SK-N-SH (cell line): ENCODE measurements around the gene IFNG. TPM values are rescaled to one million over a fixed set of nuclear protein-coding genes. Genes with fewer than 3 reads are reported as not detected.
"Not testable (repeated sequence)": the region's sequence is repeated elsewhere in the genome, so short reads cannot be mapped to it uniquely, and the experiment has no call there.

ENCODE experiments used
- CTCF ChIA-PET: fragments of 300-600, 350-600 bp; formaldehyde crosslinking; extraction: SDS; loops from one replicate; lab custom pipeline; 2021; lab: Yijun Ruan, JAX
- POLR2A ChIA-PET: fragments of 350-600 bp; sonication (Branson Sonifier 250); formaldehyde crosslinking; extraction: SDS; loops from one replicate; lab custom pipeline; 2020; ENCODE audit warnings: antibody characterized with exemption, inconsistent platforms; lab: Yijun Ruan, JAX
- DNase-seq: peaks from one replicate; pipeline ENCODE4 v3.0.0; 2012
- H2AFZ ChIP-seq: fragments of 200-600 bp; sonication (generic); 2 replicates; pipeline ENCODE4 v1.8.1; 2016; ENCODE audit warnings: antibody characterized with exemption, mild to moderate bottlenecking, low read depth
- H3F3A ChIP-seq: fragments of 200-600 bp; sonication (generic); replicated peaks from 2 replicates; pipeline ENCODE3; 2016; ENCODE audit warnings: antibody characterized with exemption, mild to moderate bottlenecking; ENCODE audit not compliant: insufficient read depth
- H3K27ac ChIP-seq, 2 experiments: fragments of 200-500 bp in 1 of 2; fragments of 200-600 bp in 1 of 2; sonication (Bioruptor generic) in 1 of 2; sonication (generic), shearing (Covaris generic) in 1 of 2; 2 replicates each; pipeline versions ENCODE4 v1.5.1 to v1.6.1; 2014 to 2016; ENCODE audit warnings: low read depth in 2 of 2, inconsistent platforms in 1 of 2, low read length in 1 of 2, mild to moderate bottlenecking in 1 of 2, mixed read lengths in 1 of 2
- H3K27me3 ChIP-seq: fragments of 200-600 bp; sonication (generic), shearing (Covaris generic); 2 replicates; pipeline ENCODE4 v1.6.1; 2016; ENCODE audit warnings: mixed run types; ENCODE audit not compliant: insufficient read depth
- H3K36me3 ChIP-seq, 2 experiments: fragments of 200-500 bp in 1 of 2; fragments of 200-600 bp in 1 of 2; sonication (Bioruptor generic) in 1 of 2; sonication (generic) in 1 of 2; replicated peaks in 1 of 2; 2 replicates each; pipeline versions ENCODE3 to v1.5.1; 2014 to 2016; ENCODE audit warnings: low read length in 1 of 2, mild to moderate bottlenecking in 1 of 2; ENCODE audit not compliant: insufficient read depth in 2 of 2, control insufficient read depth in 1 of 2
- H3K4me1 ChIP-seq, 2 experiments: fragments of 200-500 bp in 1 of 2; fragments of 200-600 bp in 1 of 2; sonication (Bioruptor generic) in 1 of 2; sonication (generic), shearing (Covaris generic) in 1 of 2; 2 replicates each; pipeline versions ENCODE4 v1.5.1 to v1.6.1; 2014 to 2016; ENCODE audit warnings: low read depth in 1 of 2, low read length in 1 of 2, mixed run types in 1 of 2; ENCODE audit not compliant: insufficient read depth in 2 of 2, control insufficient read depth in 1 of 2
- H3K4me2 ChIP-seq: fragments of 200-600 bp; sonication (generic), shearing (Covaris generic); 2 replicates; pipeline ENCODE4 v1.6.1; 2017; ENCODE audit warnings: mixed run types
- H3K4me3 ChIP-seq, 2 experiments: fragments of 200-500 bp in 1 of 2; fragments of 200-600 bp in 1 of 2; sonication (Bioruptor generic) in 1 of 2; sonication (generic), shearing (Covaris generic) in 1 of 2; 2 replicates each; pipeline versions ENCODE4 v1.5.1 to v1.8.1; 2014 to 2016; ENCODE audit warnings: low read depth in 2 of 2, inconsistent platforms in 1 of 2, low read length in 1 of 2, mild to moderate bottlenecking in 1 of 2, mixed read lengths in 1 of 2, moderate library complexity in 1 of 2
- H3K79me2 ChIP-seq: fragments of 200-600 bp; sonication (generic); 2 replicates; pipeline ENCODE4 v1.8.1; 2017; ENCODE audit warnings: mild to moderate bottlenecking; ENCODE audit not compliant: insufficient read depth
- H3K9ac ChIP-seq: fragments of 200-600 bp; sonication (generic); 2 replicates; pipeline ENCODE4 v1.6.1; 2017; ENCODE audit warnings: mixed run types
- H3K9me2 ChIP-seq: fragments of 200-600 bp; sonication (generic); 2 replicates; pipeline ENCODE4 v1.6.1; 2017; ENCODE audit warnings: mixed run types
- H3K9me3 ChIP-seq: fragments of 200-600 bp; sonication (generic); 2 replicates; pipeline ENCODE4 v1.6.1; 2017; ENCODE audit warnings: mixed run types, mild to moderate bottlenecking, moderate library complexity
- H4K20me1 ChIP-seq: fragments of 200-600 bp; sonication (generic); 2 replicates; pipeline ENCODE4 v1.6.1; 2017; ENCODE audit warnings: mild to moderate bottlenecking, mixed run types; ENCODE audit not compliant: insufficient read depth
- CTCF ChIP-seq: fragments of 200-600 bp; sonication (generic); IDR thresholded peaks from 2 replicates; pipeline ENCODE4 v1.6.1; 2017; ENCODE audit warnings: antibody characterized with exemption, mild to moderate bottlenecking, moderate library complexity
- EZH2phosphoT487 ChIP-seq: fragments of 200-600 bp; sonication (generic); IDR thresholded peaks from 2 replicates; pipeline ENCODE4 v1.6.1; 2017; ENCODE audit warnings: low read depth, mixed run types, mild to moderate bottlenecking, antibody characterized with exemption, moderate library complexity, borderline replicate concordance
- FOSL2 ChIP-seq: IDR thresholded peaks from 2 replicates; pipeline ENCODE4 v1.4.0; 2012; ENCODE audit warnings: low read depth, mild to moderate bottlenecking, moderate library complexity, borderline replicate concordance
- FOXM1 ChIP-seq: IDR thresholded peaks from 2 replicates; pipeline ENCODE4 v1.4.0; 2012; ENCODE audit warnings: low read depth, mild to moderate bottlenecking
- GATA2 ChIP-seq: sonication (generic); formaldehyde crosslinking; IDR thresholded peaks from 2 replicates; pipeline ENCODE4 v1.5.0; 2020; ENCODE audit warnings: mild to moderate bottlenecking, missing genetic modification reagents
- MXI1 ChIP-seq: IDR thresholded peaks from 2 replicates; pipeline ENCODE4 v1.6.1; 2012; ENCODE audit warnings: mild to moderate bottlenecking, low read depth, low read length, improper control_type of control experiment
- NRF1 ChIP-seq: IDR thresholded peaks from 2 replicates; pipeline ENCODE4 v1.6.1; 2012; ENCODE audit warnings: low read depth, mild to moderate bottlenecking, low read length
- PBX3 ChIP-seq: IDR thresholded peaks from 2 replicates; pipeline ENCODE4; 2012
- POLR2AphosphoS5 ChIP-seq: IDR thresholded peaks from 2 replicates; pipeline ENCODE4 v1.6.1; 2012; ENCODE audit warnings: low read depth, low read length
- RCOR1 ChIP-seq: fragments of 150-350 bp; IDR thresholded peaks from 2 replicates; pipeline ENCODE4 v1.6.1; 2017; ENCODE audit warnings: antibody characterized with exemption, low read length
- RFX5 ChIP-seq: IDR thresholded peaks from 2 replicates; pipeline ENCODE4 v1.6.1; 2012; ENCODE audit warnings: mild to moderate bottlenecking, improper control_type of control experiment, low read length
- SMC3 ChIP-seq: IDR thresholded peaks from 2 replicates; pipeline ENCODE4 v1.6.1; 2012; ENCODE audit warnings: low read depth, low read length, improper control_type of control experiment
- TAF1 ChIP-seq: IDR thresholded peaks from 2 replicates; pipeline ENCODE4 v1.6.1; 2012; ENCODE audit warnings: low read depth, mild to moderate bottlenecking, low read length, moderate library complexity, borderline replicate concordance
- TCF12 ChIP-seq: IDR thresholded peaks from 2 replicates; pipeline ENCODE4 v1.4.0; 2012
- TEAD4 ChIP-seq: IDR thresholded peaks from 2 replicates; pipeline ENCODE4 v1.4.0; 2012; ENCODE audit warnings: mild to moderate bottlenecking, borderline replicate concordance; ENCODE audit not compliant: insufficient read depth
- YY1 ChIP-seq: IDR thresholded peaks from 2 replicates; pipeline ENCODE4 v1.4.0; 2012; ENCODE audit warnings: low read depth, mild to moderate bottlenecking
- WGBS: methylation state at CpG from one replicate; pipeline ENCODE4 v1.1.6; 2017; ENCODE audit warnings: low lambda C conversion rate; 5-methylcytosine and 5-hydroxymethylcytosine counted together
- polyA plus RNA-seq, 3 experiments: library from polyadenylated mRNA; depleted of rRNA; stranded (reverse); fragments of >200 nt; gene quantifications; 2 replicates each; pipeline ENCODE4 v1.2.3, GENCODE V29; 2012
- TF ChIP-seq, protein P1 (sequence below): fragments of 150-350 bp; IDR thresholded peaks from 2 replicates; pipeline ENCODE4 v1.6.1; 2017; ENCODE audit warnings: antibody characterized with exemption, low read length, low read depth, borderline replicate concordance

The IFNG gene
- polyA plus RNA-seq, 1 of the 3 experiments (the other 2 are of a cell fraction): not detected

GRCh38 chr12:68175557-68176061, 16.1 kb upstream of the IFNG start:
- no peak overlapping the region for H2AFZ ChIP-seq
- TF ChIP-seq MXI1 (no peak), TAF1 (no peak), TEAD4 (no peak), FOSL2 (no peak), RCOR1 (no peak), CTCF (no peak), PBX3 (no peak), RFX5 (no peak), POLR2AphosphoS5 (no peak), YY1 (no peak), TCF12 (no peak), FOXM1 (no peak), GATA2 (CRISPR knock-in tag) (no peak), SMC3 (no peak), EZH2phosphoT487 (no peak), NRF1 (no peak)
- TF ChIP-seq, protein P1, sequence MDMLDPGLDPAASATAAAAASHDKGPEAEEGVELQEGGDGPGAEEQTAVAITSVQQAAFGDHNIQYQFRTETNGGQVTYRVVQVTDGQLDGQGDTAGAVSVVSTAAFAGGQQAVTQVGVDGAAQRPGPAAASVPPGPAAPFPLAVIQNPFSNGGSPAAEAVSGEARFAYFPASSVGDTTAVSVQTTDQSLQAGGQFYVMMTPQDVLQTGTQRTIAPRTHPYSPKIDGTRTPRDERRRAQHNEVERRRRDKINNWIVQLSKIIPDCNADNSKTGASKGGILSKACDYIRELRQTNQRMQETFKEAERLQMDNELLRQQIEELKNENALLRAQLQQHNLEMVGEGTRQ: no peak
- ChIA-PET CTCF (no interaction called here), POLR2A (no interaction called here)
- no peak overlapping the region for H3K9ac ChIP-seq
- no peaks in the 10 kb centered on the region for H3F3A ChIP-seq
- no peaks in the 10 kb centered on the region for H3K36me3 ChIP-seq
- no peak overlapping the region for H3K27ac ChIP-seq
- WGBS: 55% methylated on average over 4 of the region's 4 CpGs
- no peaks in the 10 kb centered on the region for H3K9me3 ChIP-seq
- H3K4me2 ChIP-seq: no peak overlapping the region
- H3K4me1 ChIP-seq: no peaks in the 10 kb centered on the region
- no peaks in the 10 kb centered on the region for H3K27me3 ChIP-seq
- DNase-seq: no peak
- no peaks in the 10 kb centered on the region for H3K79me2 ChIP-seq
- H4K20me1 ChIP-seq: no peaks in the 10 kb centered on the region
- H3K9me2 ChIP-seq: no peaks in the 10 kb centered on the region
- H3K4me3 ChIP-seq: no peak overlapping the region

DNA sequence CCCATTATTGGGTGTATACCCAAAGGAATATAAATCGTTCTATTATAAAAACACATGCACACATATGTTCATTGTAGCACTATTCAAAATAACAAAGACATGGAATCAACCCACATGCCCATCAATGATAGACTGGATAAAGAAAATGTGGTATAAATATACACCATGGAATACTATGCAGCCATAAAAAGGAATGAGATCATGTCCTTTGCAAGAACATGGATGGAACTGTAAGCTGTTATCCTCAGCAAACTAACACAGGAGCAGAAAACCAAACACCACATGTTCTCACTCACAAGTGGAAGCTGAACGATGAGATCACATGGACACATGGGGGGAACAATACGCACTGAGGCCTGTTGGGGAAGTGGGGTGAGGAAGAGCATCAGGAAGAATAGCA, 15.2 kb upstream of the IFNG start:
- H3K4me3 ChIP-seq, POLR2A ChIA-PET, H3K4me2 ChIP-seq, H2AFZ ChIP-seq, H3K27ac ChIP-seq, H3K9me3 ChIP-seq, H4K20me1 ChIP-seq, H3F3A ChIP-seq, H3K27me3 ChIP-seq, H3K36me3 ChIP-seq, H3K4me1 ChIP-seq, CTCF ChIA-PET, H3K9ac ChIP-seq, DNase-seq, H3K9me2 ChIP-seq, H3K79me2 ChIP-seq: not testable (repeated sequence)
- 64% methylated on average over 3 of the region's 3 CpGs for WGBS
